Motor neuron (in vitro differentiated cells): ENCODE results near the gene DLG2. TPM values are rescaled to one million over a fixed set of nuclear protein-coding genes. Genes with fewer than 3 reads are reported as not detected.

Source experiments
- ATAC-seq, 8 experiments: fragments of 200-7000 bp; cut with Tn5 transposase; replicated peaks in 6 of 8; 2 replicates each; pipeline ENCODE4 v1.8.0; 2021; ENCODE audit warnings: mild to moderate bottlenecking in 8 of 8, moderate library complexity in 8 of 8
- H3K27ac ChIP-seq, 2 donors: fragments of 250-450 bp; sonication (Bioruptor Pico); 2 replicates each; pipeline ENCODE4 v1.9.0; 2021; ENCODE audit warnings: antibody characterized with exemption in 2 of 2, mild to moderate bottlenecking in 2 of 2, moderate library complexity in 1 of 2
- H3K4me1 ChIP-seq, 2 donors: fragments of 250-450 bp; sonication (Bioruptor Pico); replicated peaks in 1 of 2; 2 replicates each; pipeline ENCODE4 v1.6.1; 2021; ENCODE audit warnings: antibody characterized with exemption in 2 of 2, mild to moderate bottlenecking in 2 of 2, moderate library complexity in 1 of 2
- H3K4me3 ChIP-seq, 5 donors: fragments of 250-450 bp; sonication (Bioruptor Pico); 2 replicates each; pipeline ENCODE4 v1.9.0; 2021; ENCODE audit warnings: antibody characterized with exemption in 5 of 5, mild to moderate bottlenecking in 5 of 5, moderate library complexity in 4 of 5
- WGBS, 10 experiments: fragments of 450-650 bp; shearing (Covaris generic); methylation state at CpG; one replicate each; pipeline ENCODE4 v1.0.0; 2022; 5-methylcytosine and 5-hydroxymethylcytosine counted together
- in situ Hi-C, 9 experiments: fragments of 400-800 bp; cut with MboI; loops; one replicate each; pipeline ENCODE4 v1.15.0; 2021; ENCODE audit warnings: low sequenced_read_pairs in 9 of 9, low pct_unique_long_range_greater_than_20kb in 2 of 9; ENCODE audit not compliant: unreplicated experiment in 9 of 9
- total RNA-seq, 8 experiments: library from RNA; unstranded; fragments of 300-600 nt; gene quantifications; 2 replicates each; pipeline versions ENCODE4 v1.2.3 to v1.2.4, GENCODE V29; 2022

Gene DLG2
- total RNA-seq, 8 experiments from 2014 or later = 1.3 to 17.5 (median 6.5) TPM

DNA sequence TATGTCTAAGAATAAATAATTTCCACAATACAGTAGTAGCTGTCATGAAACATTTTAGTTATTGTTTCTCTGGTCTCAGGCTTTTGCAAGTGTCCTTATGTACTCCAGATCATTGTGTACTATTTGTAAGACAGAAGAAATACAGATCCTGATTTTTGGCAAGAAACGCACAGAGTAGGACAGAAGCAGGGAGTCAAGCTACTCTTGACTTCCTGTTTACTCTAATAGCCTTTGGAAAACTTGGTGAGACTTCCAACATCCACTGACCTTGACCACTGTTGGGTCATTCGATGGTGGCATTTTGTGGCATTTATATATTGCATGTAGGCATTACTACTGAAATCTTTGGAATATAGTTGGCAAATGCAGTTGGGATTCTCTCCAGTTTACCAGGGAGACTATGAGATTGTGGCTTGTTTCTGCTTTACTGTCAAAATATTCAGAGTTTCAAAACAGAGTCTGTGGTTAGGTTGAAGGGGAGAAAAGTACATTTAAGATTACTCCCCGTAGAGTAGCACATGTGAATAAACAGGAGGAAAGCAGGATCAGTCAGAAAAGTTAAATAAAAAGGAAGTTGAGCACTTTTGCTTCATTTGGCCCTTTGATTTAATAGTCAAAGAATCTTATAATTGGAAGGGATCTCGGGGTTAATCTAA lies 1614.8 kb downstream of the DLG2 start:
- Histone ChIP-seq H3K4me1 (no peaks in the 10 kb centered on the region), H3K4me3 (no peak overlapping the region), H3K27ac (no peak overlapping the region)
- no peak for ATAC-seq
- WGBS, 10 experiments = 13 to 100% (median 91%) methylated on average over 1 to 4 of the region's 4 CpGs
- in situ Hi-C loops = no loop called here

DNA sequence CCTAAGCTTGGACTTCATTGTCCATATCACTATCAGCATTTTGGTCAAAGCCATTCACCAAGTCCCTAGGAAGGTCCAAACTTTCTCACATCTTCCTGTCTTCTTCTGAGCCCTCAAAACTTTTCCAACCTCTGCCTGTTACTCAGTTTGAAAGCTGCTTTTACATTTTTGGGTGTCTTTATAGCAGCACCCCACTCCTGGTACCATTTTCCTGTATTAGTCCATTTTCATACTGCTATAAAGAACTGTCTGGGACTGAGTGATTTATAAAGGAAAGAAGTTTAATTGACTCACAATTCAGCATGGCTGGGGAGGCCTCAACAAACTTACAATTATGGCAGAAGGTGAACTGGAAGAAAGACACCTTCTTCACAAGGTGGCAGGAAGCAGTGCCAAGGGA lies 1624.0 kb downstream of the DLG2 start:
- Histone ChIP-seq H3K4me1 (no peaks in the 10 kb centered on the region), H3K4me3 (no peak overlapping the region), H3K27ac (no peak overlapping the region)
- in situ Hi-C loops = no loop called here
- no peak for ATAC-seq

DNA sequence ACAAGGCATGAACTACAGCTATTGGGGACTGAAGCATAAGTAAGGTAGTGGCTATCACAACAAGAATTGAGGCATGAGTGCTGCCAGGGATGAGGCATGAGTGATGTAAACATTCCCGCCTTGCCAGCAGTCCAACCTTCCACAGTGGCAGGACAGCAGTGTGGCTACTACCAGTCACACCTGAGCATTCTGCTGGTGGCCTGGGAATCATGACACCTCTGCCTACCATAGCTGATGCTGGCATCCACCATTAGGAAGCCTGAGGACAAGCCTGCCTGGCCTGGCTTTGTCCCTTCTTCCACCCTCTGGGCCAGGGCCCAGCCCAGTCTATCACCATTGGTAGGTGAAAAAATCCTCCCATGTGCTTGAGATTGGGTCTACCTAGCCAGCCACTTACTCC lies 1628.2 kb downstream of the DLG2 start:
- no peak overlapping the region for H3K27ac ChIP-seq

DNA sequence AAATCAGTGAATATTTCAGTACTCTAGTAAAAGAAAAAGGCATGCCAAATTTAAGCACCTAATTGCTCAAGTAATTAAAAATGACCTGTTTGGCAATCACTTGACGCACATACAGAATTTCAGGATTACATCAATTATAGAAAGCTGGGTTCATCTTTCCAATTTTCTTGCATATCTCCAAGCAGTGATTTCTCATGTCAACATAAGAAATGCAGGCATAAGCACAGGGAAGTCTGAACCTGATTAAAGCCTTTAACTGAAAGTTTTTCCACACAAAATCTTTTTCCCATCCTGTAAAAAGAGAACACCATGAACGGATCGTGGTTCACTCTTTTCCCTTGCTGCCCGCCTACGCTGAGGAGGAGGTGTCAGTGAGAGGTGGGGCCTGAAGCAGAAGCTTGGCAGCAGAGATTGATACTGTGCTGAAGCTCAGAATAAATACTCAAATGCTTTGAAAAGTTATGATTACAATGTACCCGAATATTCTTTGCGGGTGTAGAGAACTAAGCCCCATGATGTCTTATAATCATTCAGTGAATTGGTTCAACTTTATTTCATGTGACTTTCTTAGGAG lies 1636.9 kb downstream of the DLG2 start:
- in situ Hi-C loops = no loop called here
- WGBS, 10 experiments = 0 to 93% (median 69%) methylated on average over 1 to 7 of the region's 7 CpGs; no CpG with 5 or more reads in 1 of the 10 experiments
- ATAC-seq = peak in 3 of 8 experiments; percentile 57 to 79 (median 79)
- H3K4me3 ChIP-seq = no peak overlapping the region
- no peaks in the 10 kb centered on the region for H3K4me1 ChIP-seq
- no peak overlapping the region for H3K27ac ChIP-seq

More for the DNA sequence above, 1628.2 kb downstream of the DLG2 start:
- H3K4me1 ChIP-seq = no peaks in the 10 kb centered on the region
- ATAC-seq = no peak
- in situ Hi-C loops = no loop called here
- WGBS, 10 experiments = 0 to 100% (median 80%) methylated on average over 1 of the region's 1 CpG; no CpG with 5 or more reads in 6 of the 10 experiments
- no peak overlapping the region for H3K4me3 ChIP-seq

DNA sequence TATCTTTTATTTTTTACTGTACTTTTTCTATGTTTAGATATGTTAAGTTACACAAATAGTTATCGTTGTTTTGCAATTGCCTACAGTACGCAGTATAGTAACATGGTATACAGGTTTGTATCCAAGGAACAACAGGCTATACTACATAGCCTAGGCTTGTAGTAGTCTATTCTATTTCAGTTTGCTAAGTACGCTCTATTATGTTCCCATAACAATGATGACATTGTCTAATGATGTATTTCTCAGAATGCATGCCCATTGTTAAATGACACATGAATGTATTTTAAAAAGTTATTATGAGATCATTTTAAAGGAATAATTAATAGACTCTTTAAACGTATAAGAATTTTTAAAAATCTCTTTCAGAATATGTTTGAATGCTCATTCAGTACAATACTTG lies 1644.3 kb downstream of the DLG2 start:
- Histone ChIP-seq H3K4me3 (no peak overlapping the region), H3K27ac (no peak overlapping the region), H3K4me1 (peaks cover 4 to 8% of the 10 kb centered on the region in 2 donors)
- 34 to 100% (median 78%) methylated on average over 2 to 4 of the region's 4 CpGs; no CpG with 5 or more reads in 1 of the 10 experiments for WGBS, 10 experiments
- ATAC-seq = peak in 1 of 8 experiments; percentile 25
- in situ Hi-C loops = no loop called here

DNA sequence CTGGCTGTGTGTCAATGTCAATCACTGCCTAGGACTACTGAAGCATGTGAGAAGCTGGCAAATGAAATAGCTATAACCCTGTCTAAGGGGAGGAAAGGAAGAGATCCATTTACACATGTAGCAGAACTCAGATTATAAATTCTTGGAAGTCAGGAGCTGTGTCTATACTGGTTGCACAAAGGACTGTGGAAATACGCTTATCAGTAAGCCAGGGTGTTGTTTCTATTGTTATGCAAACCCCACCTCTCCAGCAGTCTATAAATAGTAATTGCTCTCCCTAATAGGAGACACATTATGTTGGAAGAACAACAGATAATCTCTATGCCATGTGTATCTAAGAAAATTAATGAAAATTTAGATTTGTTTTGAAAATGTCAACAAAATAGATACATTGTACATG lies 1647.6 kb downstream of the DLG2 start:
- Histone ChIP-seq H3K27ac (no peak overlapping the region), H3K4me3 (no peak overlapping the region), H3K4me1 (peaks cover 7 to 26% of the 10 kb centered on the region in 2 donors)
- in situ Hi-C loops = no loop called here
- WGBS, 10 experiments = 0 to 100% (median 29%) methylated on average over 1 of the region's 1 CpG; no CpG with 5 or more reads in 4 of the 10 experiments
- peak in 7 of 8 experiments; percentile 29 to 75 (median 49) for ATAC-seq

DNA sequence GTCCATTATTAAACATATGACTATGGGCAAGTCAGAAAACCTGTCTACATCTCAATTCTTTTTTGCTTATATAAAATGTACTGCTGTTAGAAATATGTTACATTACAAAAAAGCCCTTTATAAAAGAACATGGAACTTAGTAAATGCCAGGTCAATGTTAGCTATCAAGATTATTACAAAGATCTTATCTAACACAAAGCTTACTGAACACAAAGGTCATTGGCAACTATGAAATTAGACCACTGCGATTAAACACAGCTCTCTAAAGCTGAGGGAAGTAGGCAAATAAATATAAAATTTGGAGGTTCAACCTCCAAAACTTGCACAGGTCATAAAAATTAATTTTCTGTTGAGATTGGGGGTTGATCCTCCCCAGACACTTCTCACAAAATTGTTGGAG lies 1648.2 kb downstream of the DLG2 start:
- H3K27ac ChIP-seq = no peak overlapping the region
- in situ Hi-C loops = no loop called here

DNA sequence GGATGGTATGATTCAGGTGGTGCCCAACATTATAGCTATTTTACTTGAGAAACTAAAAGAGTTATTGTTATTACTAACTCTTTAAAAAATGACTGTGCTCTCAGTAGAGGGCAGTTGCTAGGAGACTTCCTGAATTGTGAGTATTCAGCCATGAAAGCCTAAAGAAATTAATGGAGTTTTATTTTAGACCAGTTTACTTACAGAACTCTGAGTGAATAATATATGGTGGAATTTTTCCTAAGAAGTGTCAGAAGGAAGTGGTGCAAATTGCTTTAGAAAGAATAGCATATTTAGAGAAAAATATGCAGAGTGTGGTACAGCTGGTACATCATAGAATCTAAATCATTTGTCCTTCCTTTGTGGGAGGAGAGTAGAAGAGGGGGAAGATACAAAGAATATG lies 1651.1 kb downstream of the DLG2 start:
- Histone ChIP-seq H3K4me3 (no peak overlapping the region), H3K4me1 (peaks cover 11 to 33% of the 10 kb centered on the region in 2 donors), H3K27ac (no peak overlapping the region)
- ATAC-seq = peak in 5 of 8 experiments; percentile 42 to 77 (median 67)
- in situ Hi-C loops = no loop called here

More for the DNA sequence above, 1648.2 kb downstream of the DLG2 start:
- Histone ChIP-seq H3K4me3 (no peak overlapping the region), H3K4me1 (peaks cover 7 to 26% of the 10 kb centered on the region in 2 donors)
- WGBS, 10 experiments = 80 to 100% (median 100%) methylated on average over 1 of the region's 1 CpG; no CpG with 5 or more reads in 5 of the 10 experiments
- no peak for ATAC-seq

DNA sequence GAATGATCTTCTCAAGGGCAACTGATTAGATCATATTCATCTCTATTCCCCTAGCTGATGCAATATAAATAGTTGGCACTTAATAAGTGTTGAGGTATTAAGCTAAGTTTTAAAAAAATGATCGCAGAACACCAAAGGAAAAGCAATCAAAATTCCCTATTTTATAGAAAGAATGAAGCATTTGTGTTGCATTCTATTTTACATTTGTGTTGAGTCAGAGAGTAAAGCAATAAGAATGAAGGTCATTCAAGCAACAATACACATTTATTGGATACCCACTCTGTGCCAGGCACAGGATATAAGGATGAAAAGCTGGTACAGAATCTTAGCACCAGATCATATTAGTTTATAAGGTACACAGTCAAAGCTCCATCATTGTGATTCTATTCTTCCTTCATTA lies 1654.6 kb downstream of the DLG2 start:
- WGBS, 10 experiments = 22 to 100% (median 86%) methylated on average over 1 of the region's 1 CpG; no CpG with 5 or more reads in 1 of the 10 experiments
- Histone ChIP-seq H3K27ac (no peak overlapping the region), H3K4me3 (no peak overlapping the region), H3K4me1 (peaks cover 7 to 36% of the 10 kb centered on the region in 2 donors)
- in situ Hi-C loops = no loop called here
- no peak for ATAC-seq

DNA sequence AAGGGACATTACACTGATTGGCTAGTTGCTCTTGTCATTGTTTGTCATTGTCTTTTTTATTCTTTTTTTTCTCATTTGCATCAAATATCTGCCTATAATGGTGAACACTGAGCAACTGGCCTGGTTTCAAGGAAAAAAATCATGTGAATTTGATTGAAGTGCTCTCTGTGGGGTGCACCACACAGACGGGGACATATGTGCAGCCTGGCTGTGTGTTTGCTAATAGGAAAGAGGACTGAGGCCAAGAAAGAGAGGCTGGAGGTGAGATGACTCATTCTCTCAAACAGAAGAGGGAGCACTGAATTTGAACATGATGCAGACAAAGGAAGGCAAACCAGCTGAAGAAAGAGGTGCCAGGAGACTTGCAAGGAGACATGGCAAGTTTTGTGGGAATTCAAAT lies 1656.1 kb downstream of the DLG2 start:
- in situ Hi-C loops = no loop called here
- no peak overlapping the region for H3K4me3 ChIP-seq
- 0 to 11% (median 3%) methylated on average over 1 of the region's 1 CpG; no CpG with 5 or more reads in 6 of the 10 experiments for WGBS, 10 experiments
- H3K4me1 ChIP-seq = peaks cover 7 to 23% of the 10 kb centered on the region in 2 donors
- ATAC-seq = peak in 7 of 8 experiments; percentile 75 to 98 (median 92)
- no peak overlapping the region for H3K27ac ChIP-seq

DNA sequence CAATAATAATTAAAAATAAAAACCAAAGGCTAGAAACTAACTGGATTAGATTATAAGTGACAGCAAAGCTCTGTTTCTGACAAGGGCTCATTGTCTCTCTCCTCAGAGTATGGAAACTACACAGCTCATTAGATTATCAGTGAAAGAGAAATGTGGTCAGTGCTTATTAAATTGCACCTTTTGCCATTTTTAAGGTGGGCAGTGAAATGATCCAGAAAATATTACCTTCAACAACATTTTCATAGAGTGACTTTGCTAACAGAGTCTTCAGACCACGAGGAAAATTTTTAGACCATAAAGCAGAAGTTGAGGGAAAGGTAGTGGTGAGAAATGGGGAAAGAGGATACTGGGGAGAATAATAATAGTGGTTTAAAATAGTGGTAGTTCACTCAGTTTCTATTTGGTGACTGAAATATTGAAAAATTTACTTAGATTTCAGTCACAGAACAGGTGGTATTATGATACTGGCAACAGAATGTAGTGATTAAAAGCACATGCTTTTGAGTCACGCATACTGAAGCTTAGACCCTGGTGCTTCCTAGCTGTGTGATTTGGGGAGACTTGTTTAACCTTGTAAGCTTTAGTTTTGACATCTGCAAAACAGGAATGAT lies 1657.0 kb downstream of the DLG2 start:
- Histone ChIP-seq H3K27ac (no peak overlapping the region), H3K4me1 (peaks cover 4 to 18% of the 10 kb centered on the region in 2 donors), H3K4me3 (no peak overlapping the region)
- WGBS, 10 experiments = 0 to 100% (median 100%) methylated on average over 1 to 2 of the region's 2 CpGs; no CpG with 5 or more reads in 2 of the 10 experiments
- ATAC-seq = peak in 3 of 8 experiments; percentile 18 to 36 (median 22)
- in situ Hi-C loops = no loop called here

DNA sequence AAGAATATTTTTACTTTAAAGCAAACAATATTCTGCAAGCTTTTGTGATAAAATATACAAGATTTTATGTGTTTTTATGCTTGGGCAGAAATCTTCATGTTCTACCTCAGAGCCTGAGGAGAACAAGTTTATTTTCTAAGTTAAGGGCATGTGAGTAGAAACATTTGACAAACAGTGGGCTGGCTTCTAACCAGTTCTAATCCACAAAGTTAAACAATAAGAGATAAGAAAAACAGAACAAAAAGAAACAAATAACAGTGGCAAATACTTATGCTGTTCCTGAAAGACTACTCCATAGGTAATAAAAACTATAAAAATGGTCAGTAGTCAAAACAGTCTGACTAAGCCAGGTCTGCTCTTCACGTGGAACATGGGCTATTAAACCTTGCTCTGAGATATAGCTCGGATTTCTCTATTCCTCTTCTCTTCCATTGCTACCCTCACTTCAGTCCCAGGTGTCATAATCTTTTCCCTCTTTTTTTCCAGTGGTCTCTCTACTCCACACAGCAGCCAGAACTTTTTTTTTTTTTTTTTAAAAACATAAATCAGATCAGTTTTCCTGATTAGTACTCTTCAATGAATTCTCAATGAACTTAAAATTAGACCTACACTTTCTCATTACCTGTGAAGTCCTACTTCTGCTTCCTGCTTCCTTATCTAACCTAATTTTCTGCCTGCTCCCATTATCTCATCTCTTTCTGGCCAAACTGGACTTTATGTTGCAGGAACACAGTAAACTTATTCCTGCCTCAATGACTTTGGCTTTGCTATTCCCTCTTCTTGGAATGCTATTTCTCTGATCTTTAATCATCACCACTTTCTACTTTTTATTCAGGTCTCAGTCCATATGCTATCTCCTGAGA lies 1669.9 kb downstream of the DLG2 start:
- 12 to 100% (median 76%) methylated on average over 1 to 2 of the region's 2 CpGs for WGBS, 10 experiments
- in situ Hi-C loops = no loop called here
- ATAC-seq = no peak
- Histone ChIP-seq H3K4me1 (no peaks in the 10 kb centered on the region), H3K4me3 (no peak overlapping the region), H3K27ac (no peak overlapping the region)
